ENCODE data around the gene PTCHD4.
"Not testable (repeated sequence)": the region's sequence is repeated elsewhere in the genome, so short reads cannot be mapped to it uniquely, and the experiment has no call there.

PTCHD4 gene

DNA sequence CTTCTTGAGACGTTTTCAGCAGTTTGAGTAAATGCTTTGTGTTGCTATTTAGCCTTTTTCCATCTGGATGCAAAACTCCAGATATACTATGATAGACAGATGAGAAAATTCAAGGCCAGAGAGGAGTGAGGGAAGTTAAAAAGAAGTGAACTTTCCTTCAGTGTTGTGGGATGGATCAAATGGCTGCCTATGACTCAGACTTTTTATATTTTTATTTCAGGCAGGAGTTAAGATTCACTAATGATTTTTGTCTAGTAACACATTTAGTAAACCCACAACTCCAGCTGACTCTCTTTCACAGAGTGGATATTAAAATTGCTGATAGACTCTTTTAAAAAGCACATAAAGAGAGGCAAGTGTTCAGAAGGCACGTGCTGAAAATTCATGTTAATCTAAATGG is 23.2 kb upstream of the PTCHD4 start:
- no peak for TF ChIP-seq EZH2phosphoT487 (conservative IDR thresholded peaks at IDR 0.05; ENCODE audit: low read length)
- TF ChIP-seq, protein P1, sequence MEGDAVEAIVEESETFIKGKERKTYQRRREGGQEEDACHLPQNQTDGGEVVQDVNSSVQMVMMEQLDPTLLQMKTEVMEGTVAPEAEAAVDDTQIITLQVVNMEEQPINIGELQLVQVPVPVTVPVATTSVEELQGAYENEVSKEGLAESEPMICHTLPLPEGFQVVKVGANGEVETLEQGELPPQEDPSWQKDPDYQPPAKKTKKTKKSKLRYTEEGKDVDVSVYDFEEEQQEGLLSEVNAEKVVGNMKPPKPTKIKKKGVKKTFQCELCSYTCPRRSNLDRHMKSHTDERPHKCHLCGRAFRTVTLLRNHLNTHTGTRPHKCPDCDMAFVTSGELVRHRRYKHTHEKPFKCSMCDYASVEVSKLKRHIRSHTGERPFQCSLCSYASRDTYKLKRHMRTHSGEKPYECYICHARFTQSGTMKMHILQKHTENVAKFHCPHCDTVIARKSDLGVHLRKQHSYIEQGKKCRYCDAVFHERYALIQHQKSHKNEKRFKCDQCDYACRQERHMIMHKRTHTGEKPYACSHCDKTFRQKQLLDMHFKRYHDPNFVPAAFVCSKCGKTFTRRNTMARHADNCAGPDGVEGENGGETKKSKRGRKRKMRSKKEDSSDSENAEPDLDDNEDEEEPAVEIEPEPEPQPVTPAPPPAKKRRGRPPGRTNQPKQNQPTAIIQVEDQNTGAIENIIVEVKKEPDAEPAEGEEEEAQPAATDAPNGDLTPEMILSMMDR (IDR thresholded peaks at IDR 0.05; ENCODE audit: insufficient read depth, low read length, poor library complexity, severe bottlenecking), result no peak
- Histone ChIP-seq H3K79me2 (ENCODE audit: insufficient read depth, low read length) (no peaks in the 10 kb centered on the region), H3K9ac (ENCODE audit: low read length) (no peak overlapping the region), H3K4me3 (ENCODE audit: insufficient read depth, low read length, poor library complexity, severe bottlenecking) (no peak overlapping the region), H3K4me2 (ENCODE audit: low read depth, low read length, poor library complexity, severe bottlenecking) (no peak overlapping the region), H3K36me3 (ENCODE audit: low read length) (no peaks in the 10 kb centered on the region), H3K9me3 (ENCODE audit: insufficient read depth, low read length) (no peaks in the 10 kb centered on the region), H3K27me3 (ENCODE audit: low read length) (no peaks in the 10 kb centered on the region), H3K9me2 (replicated peaks; ENCODE audit: insufficient read depth, low read length) (no peaks in the 10 kb centered on the region), H3F3A (ENCODE audit: insufficient read depth) (no peaks in the 10 kb centered on the region), H2AFZ (ENCODE audit: low read depth, low read length, severe bottlenecking) (no peak overlapping the region), H3K27ac (ENCODE audit: low read depth, low read length) (no peak overlapping the region), H4K20me1 (ENCODE audit: low read depth, low read length) (no peaks in the 10 kb centered on the region)

DNA sequence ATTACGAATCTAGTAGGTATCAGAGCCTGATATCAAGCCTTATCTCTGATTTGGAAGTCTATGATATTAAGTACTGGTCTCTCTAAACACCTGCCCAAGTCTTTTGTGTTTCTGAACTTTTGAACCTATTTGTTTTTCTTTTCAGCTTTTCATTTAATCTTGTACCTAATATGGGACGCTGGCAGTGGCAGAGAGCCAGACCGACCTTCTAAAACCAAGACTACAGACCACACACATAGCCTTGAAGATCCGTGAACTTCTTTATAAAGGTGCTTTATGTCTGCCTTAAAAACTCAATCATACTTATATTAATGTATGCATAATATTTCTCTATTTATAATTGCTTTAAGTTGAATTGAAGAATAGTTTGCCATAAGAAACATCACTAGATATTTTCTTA is 12.6 kb upstream of the PTCHD4 start:
- H3K9me3 ChIP-seq (ENCODE audit: insufficient read depth, low read length), result no peaks in the 10 kb centered on the region
- H3F3A ChIP-seq (ENCODE audit: insufficient read depth), result no peaks in the 10 kb centered on the region
- H3K27me3 ChIP-seq (ENCODE audit: low read length), result no peaks in the 10 kb centered on the region
- H3K9ac ChIP-seq (ENCODE audit: low read length), result no peak overlapping the region
- no peak overlapping the region for H2AFZ ChIP-seq (ENCODE audit: low read depth, low read length, severe bottlenecking)
- TF ChIP-seq, protein P1 (IDR thresholded peaks at IDR 0.05; ENCODE audit: insufficient read depth, low read length, poor library complexity, severe bottlenecking), result no peak
- TF ChIP-seq EZH2phosphoT487 (conservative IDR thresholded peaks at IDR 0.05; ENCODE audit: low read length), result no peak
- no peaks in the 10 kb centered on the region for H3K79me2 ChIP-seq (ENCODE audit: insufficient read depth, low read length)
- H3K36me3 ChIP-seq (ENCODE audit: low read length), result no peaks in the 10 kb centered on the region
- no peak overlapping the region for H3K4me2 ChIP-seq (ENCODE audit: low read depth, low read length, poor library complexity, severe bottlenecking)
- no peaks in the 10 kb centered on the region for H4K20me1 ChIP-seq (ENCODE audit: low read depth, low read length)
- H3K27ac ChIP-seq (ENCODE audit: low read depth, low read length), result no peak overlapping the region
- no peaks in the 10 kb centered on the region for H3K9me2 ChIP-seq (replicated peaks; ENCODE audit: insufficient read depth, low read length)
- no peak overlapping the region for H3K4me3 ChIP-seq (ENCODE audit: insufficient read depth, low read length, poor library complexity, severe bottlenecking)

DNA sequence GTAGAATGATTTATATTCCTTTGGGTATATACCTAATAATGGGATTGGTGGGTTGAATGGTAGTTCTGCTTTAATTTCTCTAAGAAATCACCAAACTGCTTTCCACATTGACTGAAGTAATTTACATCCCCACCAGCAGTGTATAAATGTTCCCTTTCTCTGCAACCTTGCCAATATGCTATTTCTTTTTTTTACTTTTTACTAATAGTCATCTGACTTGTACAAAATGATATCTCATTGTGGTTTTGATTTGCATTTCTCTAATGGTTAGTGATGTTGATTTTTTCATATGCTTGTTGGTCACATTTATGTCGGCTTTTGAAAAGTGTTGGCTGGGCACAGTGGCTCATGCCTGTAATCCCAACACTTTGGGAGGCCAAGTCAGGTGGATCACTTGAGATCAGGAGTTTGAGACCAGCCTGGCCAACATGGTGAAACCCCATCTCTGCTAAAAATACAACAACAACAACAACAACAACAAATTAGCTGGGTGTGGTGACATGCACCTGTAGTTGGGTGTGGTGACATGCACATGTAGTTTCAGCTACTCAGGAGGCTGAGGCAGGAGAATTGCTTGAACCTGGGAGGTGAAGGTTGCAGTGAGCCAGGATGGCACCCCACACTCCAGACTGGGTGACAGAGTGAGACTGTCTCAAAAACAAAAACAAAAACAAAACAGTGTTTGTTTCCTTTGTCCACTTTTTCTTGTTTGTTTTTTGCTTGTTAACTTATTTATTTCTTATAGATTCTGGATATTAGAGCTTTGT is 11.2 kb upstream of the PTCHD4 start:
- not testable (repeated sequence) for H3K27ac ChIP-seq (ENCODE audit: low read depth, low read length); H3F3A ChIP-seq (ENCODE audit: insufficient read depth); H3K36me3 ChIP-seq (ENCODE audit: low read length); H3K9me3 ChIP-seq (ENCODE audit: insufficient read depth, low read length); H3K4me2 ChIP-seq (ENCODE audit: low read depth, low read length, poor library complexity, severe bottlenecking); H3K9me2 ChIP-seq (replicated peaks; ENCODE audit: insufficient read depth, low read length); H2AFZ ChIP-seq (ENCODE audit: low read depth, low read length, severe bottlenecking); H3K27me3 ChIP-seq (ENCODE audit: low read length); H4K20me1 ChIP-seq (ENCODE audit: low read depth, low read length); H3K79me2 ChIP-seq (ENCODE audit: insufficient read depth, low read length); H3K4me3 ChIP-seq (ENCODE audit: insufficient read depth, low read length, poor library complexity, severe bottlenecking); H3K9ac ChIP-seq (ENCODE audit: low read length)
